Vagina (tissue), 2 donors: Measurements from ENCODE around the gene EXOC8.

Source experiments
- POLR2A ChIP-seq, 2 donors: fragments of 450-650 bp; IDR thresholded peaks; one replicate each; pipeline ENCODE4 v1.6.1; 2017; ENCODE audit warnings: antibody characterized with exemption in 2 of 2, mild to moderate bottlenecking in 2 of 2, moderate library complexity in 2 of 2
- POLR2AphosphoS5 ChIP-seq, 2 donors: sonication (generic); formaldehyde crosslinking; IDR thresholded peaks; one replicate each; pipeline ENCODE4 v1.9.0; 2017; ENCODE audit warnings: antibody characterized with exemption in 2 of 2, mild to moderate bottlenecking in 2 of 2, low read depth in 1 of 2; ENCODE audit not compliant: insufficient read depth in 1 of 2

DNA sequence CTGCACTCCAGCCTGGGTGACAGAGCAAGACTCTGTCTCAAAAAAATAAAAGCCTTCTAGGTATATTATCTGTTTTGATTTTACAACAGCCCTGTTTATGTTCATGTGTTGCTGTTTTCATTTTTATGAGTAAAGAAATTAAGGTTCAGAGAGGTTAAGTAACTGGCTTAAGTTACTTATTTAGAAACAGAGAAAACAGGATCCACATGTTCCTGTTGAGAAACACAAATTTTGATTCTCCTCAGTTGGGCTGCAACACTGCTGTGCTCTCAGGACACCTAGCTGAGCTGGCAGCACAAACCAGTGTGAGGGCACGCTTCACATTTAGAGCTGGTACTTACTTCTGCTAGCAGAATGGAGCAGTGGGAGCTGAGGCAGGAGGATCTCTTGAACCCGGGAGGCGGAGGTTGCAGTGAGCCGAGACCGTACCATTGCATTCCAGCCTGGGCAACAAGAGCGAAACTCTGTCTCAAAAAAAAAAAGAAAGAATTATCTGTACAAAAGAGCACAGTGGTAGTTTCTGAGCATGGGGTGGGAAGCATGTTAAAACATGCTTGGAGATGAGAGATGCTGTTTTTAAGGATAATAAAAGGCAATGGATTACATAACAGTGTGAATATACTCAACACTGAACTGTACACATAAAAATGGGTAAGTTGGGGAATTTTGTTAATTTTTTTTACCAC, 2.8 kb upstream of the EXOC8 start:
- TF ChIP-seq POLR2AphosphoS5 (IDR thresholded peaks at IDR 0.05; ENCODE audit: insufficient read depth in 1 of 2, low read depth in 1 of 2) (no peak), POLR2A (IDR thresholded peaks at IDR 0.05) (no peak)
